Lower lobe of right lung (tissue), 2 donors: ENCODE data around the gene PDZD2. TPM values are rescaled to one million over a fixed set of nuclear protein-coding genes. Genes with fewer than 3 reads are reported as not detected.

Experiments used
- ATAC-seq, 2 donors: fragments of 200-7000 bp; cut with Tn5 transposase; one replicate each; pipeline ENCODE4 v1.9.1; 2020 to 2022; ENCODE audit warnings: mild to moderate bottlenecking in 2 of 2, moderate library complexity in 2 of 2
- DNase-seq: peaks from one replicate; pipeline ENCODE4 v3.0.0-alpha.2; 2020
- H3K27ac ChIP-seq: fragments of 200-600 bp; one replicate; pipeline ENCODE4 v1.8.0; 2022
- H3K27me3 ChIP-seq: fragments of 200-600 bp; one replicate; pipeline ENCODE4 v1.8.0; 2022; ENCODE audit warnings: low read depth
- H3K36me3 ChIP-seq: fragments of 200-600 bp; one replicate; pipeline ENCODE4 v1.8.0; 2022; ENCODE audit warnings: mild to moderate bottlenecking
- H3K4me1 ChIP-seq: fragments of 200-600 bp; one replicate; pipeline ENCODE4 v1.8.0; 2022
- H3K4me3 ChIP-seq: fragments of 200-600 bp; one replicate; pipeline ENCODE4 v1.8.0; 2022; ENCODE audit warnings: mild to moderate bottlenecking
- H3K9me3 ChIP-seq: fragments of 200-600 bp; one replicate; pipeline ENCODE4 v1.8.0; 2022
- CTCF ChIP-seq: fragments of 200-600 bp; IDR thresholded peaks from one replicate; pipeline ENCODE4 v1.8.0; 2022; ENCODE audit warnings: antibody characterized with exemption, mild to moderate bottlenecking
- intact Hi-C: fragments of 100-400 bp; cut with DNase I; formaldehyde crosslinking; loops from one replicate; pipeline ENCODE4 v1.11.0; 2022
- total RNA-seq: library from RNA; stranded (reverse); fragmentation: NEBNext Ultra II Directional; extraction: Animal tissue kit (Norgen Biotek cat#: 25700); gene quantifications from one replicate; pipeline ENCODE4 v1.2.1, GENCODE V29; 2021
- donor health status: DM: no; HTN: yes; CAD: no; lungs with severe emphysema.

Gene PDZD2
- total RNA-seq, 1 donor from 2014 or later, result 67.8 TPM

- DNase-seq, result no peak
- ATAC-seq, result no peak
- peaks cover 21% of the 10 kb centered on the region for H3K9me3 ChIP-seq
- intact Hi-C loops, result no loop called here
- H3K27ac ChIP-seq, result no peak overlapping the region
- no peaks in the 10 kb centered on the region for H3K36me3 ChIP-seq
- peaks cover 15% of the 10 kb centered on the region for H3K4me1 ChIP-seq
- no peak for TF ChIP-seq CTCF
- no peaks in the 10 kb centered on the region for H3K27me3 ChIP-seq
- no peak overlapping the region for H3K4me3 ChIP-seq
These were observed 221.9 kb downstream of the PDZD2 start for GRCh38 chr5:31860726-31861433.

GRCh38 chr5:31861601-31862000 is 222.7 kb downstream of the PDZD2 start:
- TF ChIP-seq CTCF, result no peak
- intact Hi-C loops, result no loop called here
- no peaks in the 10 kb centered on the region for H3K27me3 ChIP-seq
- H3K4me1 ChIP-seq, result peaks cover 8% of the 10 kb centered on the region
- no peak overlapping the region for H3K4me3 ChIP-seq
- ATAC-seq (no peak), DNase-seq (no peak)
- no peak overlapping the region for H3K27ac ChIP-seq
- no peaks in the 10 kb centered on the region for H3K36me3 ChIP-seq
- H3K9me3 ChIP-seq, result peaks cover 21% of the 10 kb centered on the region

GRCh38 chr5:31863991-31864411 is 225.1 kb downstream of the PDZD2 start:
- no peaks in the 10 kb centered on the region for H3K27me3 ChIP-seq
- no peak overlapping the region for H3K27ac ChIP-seq
- ATAC-seq (no peak), DNase-seq (no peak)
- H3K4me3 ChIP-seq, result no peak overlapping the region
- intact Hi-C loops, result no loop called here
- H3K4me1 ChIP-seq, result peaks cover 8% of the 10 kb centered on the region
- no peak for TF ChIP-seq CTCF
- H3K36me3 ChIP-seq, result no peaks in the 10 kb centered on the region
- peaks cover 13% of the 10 kb centered on the region for H3K9me3 ChIP-seq

- intact Hi-C loops, result no loop called here
- peaks cover 8% of the 10 kb centered on the region for H3K4me1 ChIP-seq
- ATAC-seq, result no peak
These were observed 227.2 kb downstream of the PDZD2 start for GRCh38 chr5:31866166-31866565.

GRCh38 chr5:31867219-31867618 is 228.3 kb downstream of the PDZD2 start:
- H3K27me3 ChIP-seq, result no peaks in the 10 kb centered on the region
- no peak for ATAC-seq
- no peak for DNase-seq
- intact Hi-C loops, result no loop called here
- H3K9me3 ChIP-seq, result no peaks in the 10 kb centered on the region
- H3K27ac ChIP-seq, result no peak overlapping the region
- peaks cover 8% of the 10 kb centered on the region for H3K4me1 ChIP-seq
- TF ChIP-seq CTCF, result no peak
- H3K36me3 ChIP-seq, result no peaks in the 10 kb centered on the region
- no peak overlapping the region for H3K4me3 ChIP-seq

More at GRCh38 chr5:31866166-31866565, 227.2 kb downstream of the PDZD2 start:
- H3K9me3 ChIP-seq, result no peaks in the 10 kb centered on the region
- H3K36me3 ChIP-seq, result no peaks in the 10 kb centered on the region
- no peak overlapping the region for H3K27ac ChIP-seq
- no peak for DNase-seq
- H3K27me3 ChIP-seq, result no peaks in the 10 kb centered on the region
- H3K4me3 ChIP-seq, result no peak overlapping the region
- no peak for TF ChIP-seq CTCF
